IMR-90 (cell line): ENCODE data around the gene ALK. TPM values are rescaled to one million over a fixed set of nuclear protein-coding genes. Genes with fewer than 3 reads are reported as not detected.

Experiments used
- ATAC-seq: fragments of 200-7000 bp; cut with Tn5 transposase; 2 replicates; pipeline ENCODE4 v1.9.1; 2020; ENCODE audit warnings: low read depth, mild to moderate bottlenecking, moderate library complexity
- BruUV-seq: library from RNA; stranded (reverse); fragments of 400-500 nt; replicated peaks from 2 replicates; lab custom pipeline; 2021; lab: Mats Ljungman, UMichigan
- CTCF ChIA-PET: fragments of 300-600 bp; formaldehyde crosslinking; extraction: SDS; loops from one replicate; lab custom pipeline; 2021; ENCODE audit warnings: antibody characterized with exemption; lab: Yijun Ruan, JAX
- POLR2A ChIA-PET: fragments of 300-600 bp; sonication (Branson Sonifier 250); formaldehyde crosslinking; loops from one replicate; lab custom pipeline; 2022; ENCODE audit warnings: antibody characterized with exemption; ENCODE audit not compliant: unreplicated experiment; lab: Charles Lee
- DNase-seq: peaks from one replicate; pipeline ENCODE4 v3.0.0; 2013
- H2AFZ ChIP-seq: replicated peaks from 2 replicates; pipeline ENCODE3; 2013; ENCODE audit warnings: low read length, mild to moderate bottlenecking; ENCODE audit not compliant: poor library complexity
- H2AK5ac ChIP-seq: 2 replicates; pipeline ENCODE4 v1.6.1; 2013; ENCODE audit warnings: low read depth, low read length, inconsistent platforms
- H2AK9ac ChIP-seq: replicated peaks from 2 replicates; pipeline ENCODE3; 2013; ENCODE audit warnings: mild to moderate bottlenecking, low read depth, low read length, moderate library complexity; ENCODE audit not compliant: poor library complexity
- H2BK120ac ChIP-seq: 2 replicates; pipeline ENCODE4 v1.6.1; 2013; ENCODE audit warnings: low read depth, low read length, inconsistent platforms
- H2BK15ac ChIP-seq: 3 replicates; pipeline ENCODE4 v1.6.1; 2013; ENCODE audit warnings: low read depth, low read length, inconsistent platforms
- H2BK20ac ChIP-seq: 2 replicates; pipeline ENCODE4 v1.6.1; 2013; ENCODE audit warnings: low read depth, mild to moderate bottlenecking, inconsistent platforms, low read length, moderate library complexity
- H2BK5ac ChIP-seq: 2 replicates; pipeline ENCODE4 v1.6.1; 2013; ENCODE audit warnings: mild to moderate bottlenecking, low read depth, low read length, inconsistent platforms; ENCODE audit not compliant: poor library complexity, severe bottlenecking
- H3K14ac ChIP-seq: replicated peaks from 2 replicates; pipeline ENCODE4 v1.6.1; 2013; ENCODE audit warnings: low read depth, low read length, inconsistent platforms
- H3K18ac ChIP-seq: 2 replicates; pipeline ENCODE4 v1.6.1; 2013; ENCODE audit warnings: low read depth, low read length, control low read depth
- H3K23ac ChIP-seq: 2 replicates; pipeline ENCODE4 v1.6.1; 2013; ENCODE audit warnings: low read depth, low read length, inconsistent platforms
- H3K27ac ChIP-seq: 2 replicates; pipeline ENCODE4 v1.5.1; 2013; ENCODE audit warnings: mild to moderate bottlenecking, control low read depth, low read length; ENCODE audit not compliant: insufficient read depth
- H3K27me3 ChIP-seq: 2 replicates; pipeline ENCODE4 v1.6.1; 2013; ENCODE audit warnings: low read length; ENCODE audit not compliant: control insufficient read depth, insufficient read depth
- H3K36me3 ChIP-seq: 2 replicates; pipeline ENCODE4 v1.6.1; 2013; ENCODE audit warnings: low read length, mixed read lengths; ENCODE audit not compliant: control insufficient read depth, insufficient read depth
- H3K4ac ChIP-seq: 2 replicates; pipeline ENCODE4 v1.6.1; 2013; ENCODE audit warnings: low read depth, low read length, inconsistent platforms
- H3K4me1 ChIP-seq: 2 replicates; pipeline ENCODE4 v1.6.1; 2013; ENCODE audit warnings: low read length, mixed read lengths; ENCODE audit not compliant: control insufficient read depth, insufficient read depth
- H3K4me2 ChIP-seq: 2 replicates; pipeline ENCODE4 v1.6.1; 2013; ENCODE audit warnings: low read depth, mild to moderate bottlenecking, control low read depth, low read length, moderate library complexity
- H3K4me3 ChIP-seq: 2 replicates; pipeline ENCODE4 v1.5.1; 2013; ENCODE audit warnings: low read depth, mild to moderate bottlenecking, control low read depth, low read length, moderate library complexity; ENCODE audit not compliant: insufficient read depth
- H3K56ac ChIP-seq: 2 replicates; pipeline ENCODE4 v1.6.1; 2013; ENCODE audit warnings: low read length, inconsistent platforms; ENCODE audit not compliant: insufficient read depth; ENCODE audit errors: extremely low read depth
- H3K79me1 ChIP-seq, 2 experiments: 2 replicates each; pipeline ENCODE4 v1.6.1; 2013; ENCODE audit warnings: low read length in 2 of 2, inconsistent platforms in 1 of 2, low read depth in 1 of 2
- H3K9ac ChIP-seq: 2 replicates; pipeline ENCODE4 v1.6.1; 2013; ENCODE audit warnings: low read depth, low read length, control low read depth
- H3K9me1 ChIP-seq: 2 replicates; pipeline ENCODE4 v1.6.1; 2013; ENCODE audit warnings: low read length, inconsistent platforms; ENCODE audit not compliant: insufficient read depth
- H3K9me3 ChIP-seq: 2 replicates; pipeline ENCODE4 v1.6.1; 2013; ENCODE audit warnings: low read length; ENCODE audit not compliant: control insufficient read depth, insufficient read depth
- H4K20me1 ChIP-seq: 2 replicates; pipeline ENCODE4 v1.6.1; 2013; ENCODE audit warnings: low read length, inconsistent platforms; ENCODE audit not compliant: insufficient read depth
- H4K5ac ChIP-seq: 2 replicates; pipeline ENCODE4 v1.6.1; 2013; ENCODE audit warnings: mild to moderate bottlenecking, low read depth, low read length, control low read depth
- H4K8ac ChIP-seq, 2 experiments: 2 replicates each; pipeline ENCODE4 v1.6.1; 2013; ENCODE audit warnings: low read depth in 2 of 2, low read length in 2 of 2, control low read depth in 1 of 2, inconsistent platforms in 1 of 2
- H4K91ac ChIP-seq: 2 replicates; pipeline ENCODE4 v1.6.1; 2013; ENCODE audit warnings: low read depth, low read length, inconsistent platforms; ENCODE audit not compliant: insufficient read depth
- CEBPB ChIP-seq: IDR thresholded peaks from 2 replicates; pipeline ENCODE4 v1.6.1; 2012; ENCODE audit warnings: low read depth, low read length, improper control_type of control experiment
- FOS ChIP-seq: fragments of 150-350 bp; IDR thresholded peaks from 2 replicates; pipeline ENCODE4 v1.6.1; 2016; ENCODE audit warnings: low read depth, low read length
- NFE2L2 ChIP-seq: fragments of 150-350 bp; IDR thresholded peaks from 2 replicates; pipeline ENCODE4 v1.6.1; 2016; ENCODE audit warnings: low read depth, mild to moderate bottlenecking, low read length
- RCOR1 ChIP-seq: IDR thresholded peaks from 2 replicates; pipeline ENCODE4 v1.6.1; 2012; ENCODE audit warnings: mild to moderate bottlenecking, low read length, improper control_type of control experiment; ENCODE audit not compliant: insufficient replicate concordance
- WGBS, 2 experiments: methylation state at CpG; one replicate each; pipeline versions ENCODE4 v1.1.5 to v1.1.7; 2013; ENCODE audit warnings: missing lambda C conversion rate in 2 of 2; ENCODE audit not compliant: insufficient read length in 1 of 2; ENCODE audit errors: extremely low coverage in 2 of 2; 5-methylcytosine and 5-hydroxymethylcytosine counted together
- dilution Hi-C: fragments of 300-500 bp; cut with HindIII; formaldehyde crosslinking; loops from one replicate; pipeline ENCODE4 v1.14.3; 2018; ENCODE audit warnings: low sequenced_read_pairs; ENCODE audit not compliant: unreplicated experiment
- in situ Hi-C: fragments of 300-500 bp; cut with MboI; formaldehyde crosslinking; loops from 3 replicates; pipeline ENCODE4 v1.14.3; 2019; ENCODE audit warnings: low sequenced_read_pairs, inconsistent platforms, mixed read lengths
- intact Hi-C: fragments of 100-400 bp; cut with micrococcal nuclease; formaldehyde crosslinking; loops from 2 replicates; pipeline ENCODE4 v1.10.0; 2022
- polyA plus RNA-seq, 3 experiments: library from polyadenylated mRNA; depleted of rRNA; stranded (reverse); fragments of >200 nt; gene quantifications; 2 replicates each; pipeline ENCODE4 v1.2.3, GENCODE V29; 2012; ENCODE audit warnings: low replicate concordance in 1 of 3
- total RNA-seq: library from RNA; depleted of rRNA; stranded (reverse); fragments of >200 nt; gene quantifications from 2 replicates; pipeline ENCODE4 v1.2.3, GENCODE V29; 2012

ALK gene
- total and polyA plus RNA-seq, 2 of the 4 experiments (the other 2 are of a cell fraction) = not detected

- Histone ChIP-seq H3K56ac (no peak overlapping the region), H2BK120ac (no peak overlapping the region), H4K5ac (no peak overlapping the region), H3K36me3 (no peaks in the 10 kb centered on the region), H2AK5ac (no peak overlapping the region), H3K18ac (no peak overlapping the region), H3K27ac (no peak overlapping the region), H3K9me1 (no peaks in the 10 kb centered on the region; the same call in 1 of the 2 replicates), H2BK5ac (no peak overlapping the region), H4K20me1 (no peaks in the 10 kb centered on the region), H3K4ac (no peak overlapping the region), H3K14ac (no peak overlapping the region), H3K4me1 (no peaks in the 10 kb centered on the region), H2AK9ac (no peak overlapping the region), H2BK20ac (no peak overlapping the region), H3K27me3 (no peaks in the 10 kb centered on the region; the same call in 1 of the 2 replicates), H4K91ac (no peak overlapping the region), H3K23ac (no peak overlapping the region), H2AFZ (no peak overlapping the region), H4K8ac (no peak overlapping the region), H3K4me3 (no peak overlapping the region), H3K9me3 (no peaks in the 10 kb centered on the region), H3K4me2 (no peak overlapping the region), H2BK15ac (no peak overlapping the region), H3K79me1 (no peaks in the 10 kb centered on the region), H3K9ac (no peak overlapping the region)
- POLR2A ChIA-PET = no interaction called here
- no peak for ATAC-seq
- dilution Hi-C loops (no loop called here), in situ Hi-C loops (loop anchor here (25.0 kb wide), 1 partner anchor 532 kb away; no protein-coding TSS in a partner anchor), intact Hi-C loops (no loop called here)
- 60% methylated on average over 1 of the region's 6 CpGs; no CpG with 5 or more reads in 1 of the 2 experiments for WGBS, 2 experiments
- CTCF ChIA-PET = no interaction called here
- TF ChIP-seq FOS (no peak), RCOR1 (no peak), NFE2L2 (no peak), CEBPB (no peak)
- BruUV-seq = no TSS peak
- no peak for DNase-seq
These were observed 615.6 kb downstream of the ALK start for GRCh38 chr2:29305762-29306161.
